ENCODE results near the gene NAPA.

DNA sequence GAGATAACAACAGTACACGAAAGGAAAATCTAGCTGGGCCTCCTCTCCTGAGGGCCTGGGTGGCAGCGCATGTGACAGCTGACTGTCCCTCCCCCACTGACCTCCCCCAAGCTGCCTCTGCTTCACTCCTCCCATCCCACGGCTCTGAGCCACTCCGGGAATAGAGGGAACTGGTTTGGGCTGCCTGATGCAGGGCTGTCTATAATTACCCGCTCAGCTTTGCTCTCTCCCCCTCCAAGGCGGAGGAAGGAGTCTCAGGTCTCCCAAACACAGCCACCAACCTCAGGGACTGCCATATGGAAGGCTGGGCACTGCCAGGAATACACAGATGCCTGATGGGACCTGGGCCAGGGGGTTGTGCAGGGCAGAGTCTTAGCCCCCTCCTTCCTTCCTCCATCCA is 7.9 kb downstream of the NAPA start:
- TF ChIP-seq POLR2A (IDR thresholded peaks at IDR 0.05): no peak
- TF ChIP-seq, protein P1, sequence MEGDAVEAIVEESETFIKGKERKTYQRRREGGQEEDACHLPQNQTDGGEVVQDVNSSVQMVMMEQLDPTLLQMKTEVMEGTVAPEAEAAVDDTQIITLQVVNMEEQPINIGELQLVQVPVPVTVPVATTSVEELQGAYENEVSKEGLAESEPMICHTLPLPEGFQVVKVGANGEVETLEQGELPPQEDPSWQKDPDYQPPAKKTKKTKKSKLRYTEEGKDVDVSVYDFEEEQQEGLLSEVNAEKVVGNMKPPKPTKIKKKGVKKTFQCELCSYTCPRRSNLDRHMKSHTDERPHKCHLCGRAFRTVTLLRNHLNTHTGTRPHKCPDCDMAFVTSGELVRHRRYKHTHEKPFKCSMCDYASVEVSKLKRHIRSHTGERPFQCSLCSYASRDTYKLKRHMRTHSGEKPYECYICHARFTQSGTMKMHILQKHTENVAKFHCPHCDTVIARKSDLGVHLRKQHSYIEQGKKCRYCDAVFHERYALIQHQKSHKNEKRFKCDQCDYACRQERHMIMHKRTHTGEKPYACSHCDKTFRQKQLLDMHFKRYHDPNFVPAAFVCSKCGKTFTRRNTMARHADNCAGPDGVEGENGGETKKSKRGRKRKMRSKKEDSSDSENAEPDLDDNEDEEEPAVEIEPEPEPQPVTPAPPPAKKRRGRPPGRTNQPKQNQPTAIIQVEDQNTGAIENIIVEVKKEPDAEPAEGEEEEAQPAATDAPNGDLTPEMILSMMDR (IDR thresholded peaks at IDR 0.05): no peak

All from thyroid gland (tissue), 4 donors.